ENCODE data around the gene MZT2A.
"Not testable (repeated sequence)": the region's sequence is repeated elsewhere in the genome, so short reads cannot be mapped to it uniquely, and the experiment has no call there.

- TF ChIP-seq MXI1 (IDR thresholded peaks at IDR 0.05; ENCODE audit: low read depth, low read length); POLR2AphosphoS5 (IDR thresholded peaks at IDR 0.05; ENCODE audit: low read depth, low read length); FOSL2 (IDR thresholded peaks at IDR 0.05; ENCODE audit: borderline replicate concordance, low read depth); YY1 (IDR thresholded peaks at IDR 0.05; ENCODE audit: low read depth); RAD21 (IDR thresholded peaks at IDR 0.05; ENCODE audit: low read length); USF2 (IDR thresholded peaks at IDR 0.05; ENCODE audit: borderline replicate concordance, low read depth, low read length): not testable (repeated sequence)
- TF ChIP-seq, protein P1, sequence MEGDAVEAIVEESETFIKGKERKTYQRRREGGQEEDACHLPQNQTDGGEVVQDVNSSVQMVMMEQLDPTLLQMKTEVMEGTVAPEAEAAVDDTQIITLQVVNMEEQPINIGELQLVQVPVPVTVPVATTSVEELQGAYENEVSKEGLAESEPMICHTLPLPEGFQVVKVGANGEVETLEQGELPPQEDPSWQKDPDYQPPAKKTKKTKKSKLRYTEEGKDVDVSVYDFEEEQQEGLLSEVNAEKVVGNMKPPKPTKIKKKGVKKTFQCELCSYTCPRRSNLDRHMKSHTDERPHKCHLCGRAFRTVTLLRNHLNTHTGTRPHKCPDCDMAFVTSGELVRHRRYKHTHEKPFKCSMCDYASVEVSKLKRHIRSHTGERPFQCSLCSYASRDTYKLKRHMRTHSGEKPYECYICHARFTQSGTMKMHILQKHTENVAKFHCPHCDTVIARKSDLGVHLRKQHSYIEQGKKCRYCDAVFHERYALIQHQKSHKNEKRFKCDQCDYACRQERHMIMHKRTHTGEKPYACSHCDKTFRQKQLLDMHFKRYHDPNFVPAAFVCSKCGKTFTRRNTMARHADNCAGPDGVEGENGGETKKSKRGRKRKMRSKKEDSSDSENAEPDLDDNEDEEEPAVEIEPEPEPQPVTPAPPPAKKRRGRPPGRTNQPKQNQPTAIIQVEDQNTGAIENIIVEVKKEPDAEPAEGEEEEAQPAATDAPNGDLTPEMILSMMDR (IDR thresholded peaks at IDR 0.05) = not testable (repeated sequence)
- TF ChIP-seq, protein P2, sequence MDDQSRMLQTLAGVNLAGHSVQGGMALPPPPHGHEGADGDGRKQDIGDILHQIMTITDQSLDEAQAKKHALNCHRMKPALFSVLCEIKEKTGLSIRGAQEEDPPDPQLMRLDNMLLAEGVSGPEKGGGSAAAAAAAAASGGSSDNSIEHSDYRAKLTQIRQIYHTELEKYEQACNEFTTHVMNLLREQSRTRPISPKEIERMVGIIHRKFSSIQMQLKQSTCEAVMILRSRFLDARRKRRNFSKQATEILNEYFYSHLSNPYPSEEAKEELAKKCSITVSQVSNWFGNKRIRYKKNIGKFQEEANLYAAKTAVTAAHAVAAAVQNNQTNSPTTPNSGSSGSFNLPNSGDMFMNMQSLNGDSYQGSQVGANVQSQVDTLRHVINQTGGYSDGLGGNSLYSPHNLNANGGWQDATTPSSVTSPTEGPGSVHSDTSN (IDR thresholded peaks at IDR 0.05) = not testable (repeated sequence)
These were observed 18.9 kb downstream of the MZT2A start for GRCh38 chr2:131473266-131473665.

Data from SK-N-SH (cell line).